ENCODE data around the gene IRF2BP2. TPM values are rescaled to one million over a fixed set of nuclear protein-coding genes. Genes with fewer than 3 reads are reported as not detected.

IRF2BP2 gene
- total and polyA plus RNA-seq, 10 of the 15 experiments (the other 5 are each of a cell fraction or from before 2014, with no cell fraction given) = 7.5 to 114 (median 52.3) TPM

DNA sequence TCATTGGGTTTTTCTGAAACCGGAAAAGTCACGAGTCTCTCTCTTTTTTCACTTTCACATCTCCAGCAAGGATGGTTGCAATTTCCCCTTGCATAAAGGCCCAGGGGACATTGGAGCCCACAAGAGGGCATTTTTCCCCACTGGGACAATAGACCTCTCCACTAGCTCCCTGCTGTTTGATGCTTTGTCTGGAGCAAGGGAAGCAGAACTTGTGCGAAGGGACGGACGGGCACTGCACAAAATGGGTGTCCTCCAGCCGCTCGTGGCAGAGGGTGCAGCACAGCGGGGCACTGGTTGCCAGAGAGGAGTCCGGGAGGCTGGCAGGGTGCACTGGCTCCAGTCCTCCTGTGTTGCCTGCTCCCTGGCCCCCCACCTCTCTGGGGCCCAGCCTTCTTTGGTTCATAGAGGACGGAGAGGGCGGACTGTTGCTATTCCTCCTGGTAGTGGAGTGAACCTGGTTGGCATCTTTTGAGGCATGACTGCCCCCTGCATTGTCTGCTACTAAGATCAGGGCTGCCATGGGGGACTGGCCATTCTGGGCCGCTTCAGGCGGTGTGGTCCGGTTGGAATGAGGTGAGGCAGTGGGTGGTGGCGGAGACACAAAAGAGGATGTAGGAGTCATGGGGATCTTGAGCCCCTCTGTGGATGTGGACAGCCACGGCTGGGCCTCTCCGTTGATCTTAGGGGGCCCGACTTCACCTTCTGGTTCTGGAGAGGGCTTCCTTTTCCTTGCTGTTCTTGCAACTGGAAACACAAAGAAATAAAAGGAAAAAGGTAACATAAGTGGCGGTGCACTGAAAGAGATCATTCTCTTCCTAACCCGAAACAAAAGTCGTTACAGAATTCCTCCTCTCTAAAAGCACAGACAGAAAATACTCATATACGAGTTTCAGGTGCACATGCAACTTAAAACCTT lies 2.6 kb downstream of the IRF2BP2 start (continued):
- TF ChIP-seq, protein P1, sequence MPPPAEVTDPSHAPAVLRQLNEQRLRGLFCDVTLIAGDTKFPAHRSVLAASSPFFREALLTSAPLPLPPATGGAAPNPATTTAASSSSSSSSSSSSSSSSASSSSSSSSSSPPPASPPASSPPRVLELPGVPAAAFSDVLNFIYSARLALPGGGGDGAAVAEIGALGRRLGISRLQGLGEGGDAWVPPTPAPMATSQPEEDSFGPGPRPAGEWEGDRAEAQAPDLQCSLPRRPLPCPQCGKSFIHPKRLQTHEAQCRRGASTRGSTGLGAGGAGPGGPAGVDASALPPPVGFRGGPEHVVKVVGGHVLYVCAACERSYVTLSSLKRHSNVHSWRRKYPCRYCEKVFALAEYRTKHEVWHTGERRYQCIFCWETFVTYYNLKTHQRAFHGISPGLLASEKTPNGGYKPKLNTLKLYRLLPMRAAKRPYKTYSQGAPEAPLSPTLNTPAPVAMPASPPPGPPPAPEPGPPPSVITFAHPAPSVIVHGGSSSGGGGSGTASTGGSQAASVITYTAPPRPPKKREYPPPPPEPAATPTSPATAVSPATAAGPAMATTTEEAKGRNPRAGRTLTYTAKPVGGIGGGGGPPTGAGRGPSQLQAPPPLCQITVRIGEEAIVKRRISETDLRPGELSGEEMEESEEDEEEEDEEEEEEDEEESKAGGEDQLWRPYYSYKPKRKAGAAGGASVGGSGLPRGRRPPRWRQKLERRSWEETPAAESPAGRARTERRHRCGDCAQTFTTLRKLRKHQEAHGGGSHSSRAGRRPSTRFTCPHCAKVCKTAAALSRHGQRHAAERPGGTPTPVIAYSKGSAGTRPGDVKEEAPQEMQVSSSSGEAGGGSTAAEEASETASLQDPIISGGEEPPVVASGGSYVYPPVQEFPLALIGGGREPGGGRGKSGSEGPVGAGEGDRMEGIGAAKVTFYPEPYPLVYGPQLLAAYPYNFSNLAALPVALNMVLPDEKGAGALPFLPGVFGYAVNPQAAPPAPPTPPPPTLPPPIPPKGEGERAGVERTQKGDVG (CRISPR knock-in tag; IDR thresholded peaks at IDR 0.05) = no peak
- no peak for TF ChIP-seq ESRRA (IDR thresholded peaks at IDR 0.05; ENCODE audit: low read length)
- TF ChIP-seq SUPT20H (IDR thresholded peaks at IDR 0.05; ENCODE audit: borderline replicate concordance, control insufficient read depth, low read depth, low read length) = no peak
- TF ChIP-seq RAD21 (IDR thresholded peaks at IDR 0.05; ENCODE audit: insufficient read depth, low read depth, low read length) = 0 out of 2 replicates have a peak, but pooled peaks have one; percentile 11
- TF ChIP-seq RCOR1 (conservative IDR thresholded peaks at IDR 0.05; ENCODE audit: low read depth, low read length) = 0 out of 2 replicates have a peak, but pooled peaks have one; percentile 58
- TF ChIP-seq, protein P2, sequence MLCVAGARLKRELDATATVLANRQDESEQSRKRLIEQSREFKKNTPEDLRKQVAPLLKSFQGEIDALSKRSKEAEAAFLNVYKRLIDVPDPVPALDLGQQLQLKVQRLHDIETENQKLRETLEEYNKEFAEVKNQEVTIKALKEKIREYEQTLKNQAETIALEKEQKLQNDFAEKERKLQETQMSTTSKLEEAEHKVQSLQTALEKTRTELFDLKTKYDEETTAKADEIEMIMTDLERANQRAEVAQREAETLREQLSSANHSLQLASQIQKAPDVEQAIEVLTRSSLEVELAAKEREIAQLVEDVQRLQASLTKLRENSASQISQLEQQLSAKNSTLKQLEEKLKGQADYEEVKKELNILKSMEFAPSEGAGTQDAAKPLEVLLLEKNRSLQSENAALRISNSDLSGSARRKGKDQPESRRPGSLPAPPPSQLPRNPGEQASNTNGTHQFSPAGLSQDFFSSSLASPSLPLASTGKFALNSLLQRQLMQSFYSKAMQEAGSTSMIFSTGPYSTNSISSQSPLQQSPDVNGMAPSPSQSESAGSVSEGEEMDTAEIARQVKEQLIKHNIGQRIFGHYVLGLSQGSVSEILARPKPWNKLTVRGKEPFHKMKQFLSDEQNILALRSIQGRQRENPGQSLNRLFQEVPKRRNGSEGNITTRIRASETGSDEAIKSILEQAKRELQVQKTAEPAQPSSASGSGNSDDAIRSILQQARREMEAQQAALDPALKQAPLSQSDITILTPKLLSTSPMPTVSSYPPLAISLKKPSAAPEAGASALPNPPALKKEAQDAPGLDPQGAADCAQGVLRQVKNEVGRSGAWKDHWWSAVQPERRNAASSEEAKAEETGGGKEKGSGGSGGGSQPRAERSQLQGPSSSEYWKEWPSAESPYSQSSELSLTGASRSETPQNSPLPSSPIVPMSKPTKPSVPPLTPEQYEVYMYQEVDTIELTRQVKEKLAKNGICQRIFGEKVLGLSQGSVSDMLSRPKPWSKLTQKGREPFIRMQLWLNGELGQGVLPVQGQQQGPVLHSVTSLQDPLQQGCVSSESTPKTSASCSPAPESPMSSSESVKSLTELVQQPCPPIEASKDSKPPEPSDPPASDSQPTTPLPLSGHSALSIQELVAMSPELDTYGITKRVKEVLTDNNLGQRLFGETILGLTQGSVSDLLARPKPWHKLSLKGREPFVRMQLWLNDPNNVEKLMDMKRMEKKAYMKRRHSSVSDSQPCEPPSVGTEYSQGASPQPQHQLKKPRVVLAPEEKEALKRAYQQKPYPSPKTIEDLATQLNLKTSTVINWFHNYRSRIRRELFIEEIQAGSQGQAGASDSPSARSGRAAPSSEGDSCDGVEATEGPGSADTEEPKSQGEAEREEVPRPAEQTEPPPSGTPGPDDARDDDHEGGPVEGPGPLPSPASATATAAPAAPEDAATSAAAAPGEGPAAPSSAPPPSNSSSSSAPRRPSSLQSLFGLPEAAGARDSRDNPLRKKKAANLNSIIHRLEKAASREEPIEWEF (IDR thresholded peaks at IDR 0.05; ENCODE audit: insufficient replicate concordance, low read depth, low read length) = no peak
- peak; percentile 77 to 90 for TF ChIP-seq BHLHE40 (IDR thresholded peaks at IDR 0.05; ENCODE audit: borderline replicate concordance in 1 of 2, low read depth in 2 of 2, low read length in 1 of 2)
- TF ChIP-seq SIN3A (IDR thresholded peaks at IDR 0.05; ENCODE audit: low read depth, low read length) = no peak; the same call in 1 of the 2 replicates
- TF ChIP-seq, protein P3, sequence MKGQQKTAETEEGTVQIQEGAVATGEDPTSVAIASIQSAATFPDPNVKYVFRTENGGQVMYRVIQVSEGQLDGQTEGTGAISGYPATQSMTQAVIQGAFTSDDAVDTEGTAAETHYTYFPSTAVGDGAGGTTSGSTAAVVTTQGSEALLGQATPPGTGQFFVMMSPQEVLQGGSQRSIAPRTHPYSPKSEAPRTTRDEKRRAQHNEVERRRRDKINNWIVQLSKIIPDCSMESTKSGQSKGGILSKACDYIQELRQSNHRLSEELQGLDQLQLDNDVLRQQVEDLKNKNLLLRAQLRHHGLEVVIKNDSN (IDR thresholded peaks at IDR 0.05; ENCODE audit: borderline replicate concordance, extremely low read length, insufficient read depth, low read depth, low read length) = no peak
- no peak for TF ChIP-seq CBFB (IDR thresholded peaks at IDR 0.05; ENCODE audit: low read depth)
- 0 out of 2 replicates have a peak, but pooled peaks have one; percentile 51 for TF ChIP-seq BMI1 (IDR thresholded peaks at IDR 0.05; ENCODE audit: borderline replicate concordance)
- TF ChIP-seq PAX8 (IDR thresholded peaks at IDR 0.05) = peak; percentile 61; the same call in 1 of the 2 replicates
- no peak for TF ChIP-seq RBBP5 (conservative IDR thresholded peaks at IDR 0.05)
- TF ChIP-seq EED (IDR thresholded peaks at IDR 0.05; ENCODE audit: low read depth) = peak; percentile 81
- peak; percentile 21; the same call in 1 of the 2 replicates for TF ChIP-seq POLR2AphosphoS2 (IDR thresholded peaks at IDR 0.05; ENCODE audit: low read depth, low read length)
- TF ChIP-seq, protein P4, sequence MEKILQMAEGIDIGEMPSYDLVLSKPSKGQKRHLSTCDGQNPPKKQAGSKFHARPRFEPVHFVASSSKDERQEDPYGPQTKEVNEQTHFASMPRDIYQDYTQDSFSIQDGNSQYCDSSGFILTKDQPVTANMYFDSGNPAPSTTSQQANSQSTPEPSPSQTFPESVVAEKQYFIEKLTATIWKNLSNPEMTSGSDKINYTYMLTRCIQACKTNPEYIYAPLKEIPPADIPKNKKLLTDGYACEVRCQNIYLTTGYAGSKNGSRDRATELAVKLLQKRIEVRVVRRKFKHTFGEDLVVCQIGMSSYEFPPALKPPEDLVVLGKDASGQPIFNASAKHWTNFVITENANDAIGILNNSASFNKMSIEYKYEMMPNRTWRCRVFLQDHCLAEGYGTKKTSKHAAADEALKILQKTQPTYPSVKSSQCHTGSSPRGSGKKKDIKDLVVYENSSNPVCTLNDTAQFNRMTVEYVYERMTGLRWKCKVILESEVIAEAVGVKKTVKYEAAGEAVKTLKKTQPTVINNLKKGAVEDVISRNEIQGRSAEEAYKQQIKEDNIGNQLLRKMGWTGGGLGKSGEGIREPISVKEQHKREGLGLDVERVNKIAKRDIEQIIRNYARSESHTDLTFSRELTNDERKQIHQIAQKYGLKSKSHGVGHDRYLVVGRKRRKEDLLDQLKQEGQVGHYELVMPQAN (conservative IDR thresholded peaks at IDR 0.05) = 0 out of 2 replicates have a peak, but pooled peaks have one; percentile 24
- peak; percentile 85 for TF ChIP-seq POLR2A (IDR thresholded peaks at IDR 0.05; ENCODE audit: low read depth, low read length)
